NB4 (cell line): ENCODE measurements around the gene HMCN2.

Experiments used
- DNase-seq: peaks from one replicate; pipeline ENCODE4 v3.0.0; 2010; ENCODE audit warnings: low read depth
- H3K4me3 ChIP-seq: one replicate; pipeline ENCODE4 v1.5.1; 2011; ENCODE audit warnings: mild to moderate bottlenecking, low read depth, low read length, moderate library complexity
- CTCF ChIP-seq: IDR thresholded peaks from one replicate; pipeline ENCODE4 v1.5.1; 2012; ENCODE audit warnings: low read depth, low read length
- MAX ChIP-seq: IDR thresholded peaks from 2 replicates; pipeline ENCODE4 v1.6.1; 2011; ENCODE audit warnings: low read depth, low read length
- MYC ChIP-seq: IDR thresholded peaks from 2 replicates; pipeline ENCODE4 v1.6.1; 2011; ENCODE audit warnings: low read depth, low read length
- POLR2A ChIP-seq: IDR thresholded peaks from 2 replicates; pipeline ENCODE4 v1.6.1; 2011; ENCODE audit warnings: mild to moderate bottlenecking; ENCODE audit not compliant: insufficient read length; ENCODE audit errors: extremely low read depth

The HMCN2 gene

GRCh38 chr9:130345009-130345896 lies 79.7 kb downstream of the HMCN2 start:
- TF ChIP-seq MAX (no peak), CTCF (no peak), MYC (no peak), POLR2A (no peak)
- no peak for DNase-seq
- no peak overlapping the region for H3K4me3 ChIP-seq

- no peak overlapping the region for H3K4me3 ChIP-seq
- TF ChIP-seq MYC (no peak), MAX (no peak), CTCF (no peak), POLR2A (no peak)
- no peak for DNase-seq
These were observed 80.4 kb downstream of the HMCN2 start for GRCh38 chr9:130345897-130346385.

GRCh38 chr9:130346431-130346830 lies 80.9 kb downstream of the HMCN2 start:
- TF ChIP-seq POLR2A (no peak), MAX (no peak), CTCF (no peak), MYC (no peak)
- H3K4me3 ChIP-seq: no peak overlapping the region
- DNase-seq: no peak

GRCh38 chr9:130347036-130347435 lies 81.5 kb downstream of the HMCN2 start:
- no peak overlapping the region for H3K4me3 ChIP-seq
- no peak for DNase-seq
- TF ChIP-seq POLR2A (no peak), MAX (no peak), MYC (no peak), CTCF (no peak)

- no peak overlapping the region for H3K4me3 ChIP-seq
- no peak for DNase-seq
- TF ChIP-seq POLR2A (no peak), MYC (no peak), MAX (no peak), CTCF (no peak)
These were observed 82.4 kb downstream of the HMCN2 start for GRCh38 chr9:130347931-130348330.
